Activated CD8-positive, alpha-beta memory T cell treated with anti-CD3 and anti-CD28 coated beads for 4 hours (primary cell): ENCODE measurements around the gene RNF144B.

Experiments used
- DNase-seq, 2 donors: peaks; one replicate each; pipeline ENCODE4 v3.0.0-alpha.2; 2020; ENCODE audit warnings: low read depth in 2 of 2

The RNF144B gene

DNA sequence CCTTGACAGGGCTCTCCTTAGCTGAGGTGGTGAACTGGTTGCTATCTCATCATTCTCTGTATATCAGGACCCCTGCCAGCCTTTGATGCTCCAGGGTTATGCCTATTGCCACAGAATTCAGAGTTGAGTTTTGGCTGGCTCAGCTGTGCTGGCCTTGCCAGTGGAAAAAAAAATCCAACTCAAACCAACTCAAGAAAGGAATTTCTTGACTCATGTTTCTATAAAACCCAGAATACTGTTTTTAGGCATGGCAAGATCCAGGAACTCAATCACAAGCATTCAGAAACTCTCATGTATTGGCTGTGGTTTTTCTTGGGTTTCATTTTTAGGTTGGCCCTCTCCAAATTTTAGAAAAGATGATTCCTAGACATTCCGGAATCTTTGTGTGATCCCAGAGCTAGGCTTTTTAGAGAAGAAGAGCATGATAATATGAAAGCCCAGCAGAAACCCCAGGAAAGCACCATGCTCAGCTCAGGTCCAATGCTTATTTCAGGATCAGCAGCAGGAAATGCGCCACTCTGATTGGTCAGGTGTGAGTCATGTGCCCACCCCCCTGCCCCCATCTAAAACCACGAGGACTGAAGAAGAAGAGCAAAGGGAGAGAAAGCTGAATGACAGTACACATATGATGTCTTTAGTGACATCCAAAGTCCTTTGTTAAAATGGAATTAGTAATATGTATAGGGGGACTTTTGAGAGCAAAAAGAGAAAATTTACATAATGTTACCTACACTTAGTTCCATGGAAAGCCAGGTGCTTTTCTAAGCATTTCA, 122.9 kb downstream of the RNF144B start:
- no peak for DNase-seq

DNA sequence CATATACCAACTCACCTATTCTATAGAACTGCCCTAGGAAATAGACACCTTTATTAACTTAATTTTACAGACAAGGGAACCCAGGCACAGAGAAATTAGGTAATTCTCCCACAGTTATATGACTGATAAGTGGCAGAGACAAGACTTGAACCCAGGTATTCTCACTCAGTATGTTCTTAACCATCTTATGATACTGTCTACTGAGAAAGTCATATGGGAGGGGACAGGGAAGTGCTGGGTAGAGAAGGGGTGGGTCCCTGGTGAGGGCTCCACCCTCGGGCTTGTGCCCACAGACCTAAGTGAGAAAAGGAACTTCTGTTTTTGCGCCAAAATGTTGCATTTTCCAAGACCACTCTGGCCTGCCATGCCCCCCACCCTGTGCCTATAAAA, 123.5 kb downstream of the RNF144B start:
- DNase-seq = no peak

DNA sequence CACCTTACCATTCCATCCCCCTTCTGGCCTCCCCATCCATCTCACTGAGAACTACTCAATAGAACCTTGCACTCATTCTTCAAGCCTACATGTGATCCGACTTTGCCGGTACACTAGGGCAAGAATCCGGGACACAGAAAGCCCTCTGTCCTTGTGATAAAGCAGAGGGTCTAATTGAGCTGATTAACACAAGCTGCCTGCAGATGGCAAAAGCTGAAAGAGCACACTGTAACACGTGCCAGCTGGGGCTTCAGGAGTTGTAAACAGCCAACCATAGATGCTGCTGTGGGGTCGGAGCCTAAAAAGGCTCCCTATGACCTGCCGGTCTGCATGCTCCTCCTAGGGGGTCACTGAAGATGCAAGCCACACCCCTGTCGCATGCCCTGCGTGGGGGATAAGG, 124.1 kb downstream of the RNF144B start:
- DNase-seq = no peak

DNA sequence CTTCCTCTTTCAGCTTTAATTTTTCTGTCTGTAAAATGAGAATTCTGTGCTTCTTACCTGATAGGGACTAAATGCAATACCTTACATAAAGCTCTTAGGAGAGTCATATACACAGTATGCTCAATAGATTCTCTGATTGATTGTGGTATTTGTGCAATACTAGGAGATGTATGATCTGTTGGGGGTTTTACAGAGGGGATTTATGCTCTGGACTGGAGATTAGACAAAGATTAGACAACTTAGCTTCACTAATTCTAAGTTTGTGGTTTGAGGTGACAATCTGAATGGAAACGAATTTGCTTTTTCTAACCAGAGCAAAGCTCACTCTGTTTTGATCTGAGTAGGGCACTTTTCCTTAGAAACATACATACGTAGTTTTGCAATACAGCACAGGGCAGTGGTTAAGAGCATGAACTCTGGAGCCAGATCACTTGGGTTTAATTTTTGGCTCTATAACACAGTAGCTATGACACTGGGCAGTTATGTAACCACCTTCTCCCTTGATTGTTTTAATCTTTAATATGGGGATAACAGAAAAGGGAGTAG, 126.2 kb downstream of the RNF144B start:
- DNase-seq = no peak

- DNase-seq = no peak
These were observed 127.0 kb downstream of the RNF144B start for GRCh38 chr6:18514180-18514579.

- DNase-seq = no peak
These were observed 128.6 kb downstream of the RNF144B start for GRCh38 chr6:18515767-18516166.
